ENCODE measurements around the gene C1orf116.

- TF ChIP-seq POLR2AphosphoS5 (IDR thresholded peaks at IDR 0.05), result no peak
- TF ChIP-seq, protein P1, sequence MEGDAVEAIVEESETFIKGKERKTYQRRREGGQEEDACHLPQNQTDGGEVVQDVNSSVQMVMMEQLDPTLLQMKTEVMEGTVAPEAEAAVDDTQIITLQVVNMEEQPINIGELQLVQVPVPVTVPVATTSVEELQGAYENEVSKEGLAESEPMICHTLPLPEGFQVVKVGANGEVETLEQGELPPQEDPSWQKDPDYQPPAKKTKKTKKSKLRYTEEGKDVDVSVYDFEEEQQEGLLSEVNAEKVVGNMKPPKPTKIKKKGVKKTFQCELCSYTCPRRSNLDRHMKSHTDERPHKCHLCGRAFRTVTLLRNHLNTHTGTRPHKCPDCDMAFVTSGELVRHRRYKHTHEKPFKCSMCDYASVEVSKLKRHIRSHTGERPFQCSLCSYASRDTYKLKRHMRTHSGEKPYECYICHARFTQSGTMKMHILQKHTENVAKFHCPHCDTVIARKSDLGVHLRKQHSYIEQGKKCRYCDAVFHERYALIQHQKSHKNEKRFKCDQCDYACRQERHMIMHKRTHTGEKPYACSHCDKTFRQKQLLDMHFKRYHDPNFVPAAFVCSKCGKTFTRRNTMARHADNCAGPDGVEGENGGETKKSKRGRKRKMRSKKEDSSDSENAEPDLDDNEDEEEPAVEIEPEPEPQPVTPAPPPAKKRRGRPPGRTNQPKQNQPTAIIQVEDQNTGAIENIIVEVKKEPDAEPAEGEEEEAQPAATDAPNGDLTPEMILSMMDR (IDR thresholded peaks at IDR 0.05), result no peak
- no peak for TF ChIP-seq POLR2A (IDR thresholded peaks at IDR 0.05)
Measured at GRCh38 chr1:206985162-206985749, 47.3 kb downstream of the C1orf116 start.
